Glutamatergic neuron (in vitro differentiated cells): ENCODE results near the gene SMARCE1. TPM values are rescaled to one million over a fixed set of nuclear protein-coding genes. Genes with fewer than 3 reads are reported as not detected.

Source experiments
- DNase-seq: peaks from one replicate; pipeline ENCODE4 v3.0.0; 2022
- H3K27ac Mint-ChIP-seq: one replicate; pipeline ENCODE4 v1.8.0; 2020; ENCODE audit warnings: mild to moderate bottlenecking, mixed read lengths, inconsistent platforms; ENCODE audit not compliant: unreplicated experiment
- H3K27me3 Mint-ChIP-seq: one replicate; pipeline ENCODE4 v1.8.0; 2020; ENCODE audit warnings: mild to moderate bottlenecking, moderate library complexity, mixed read lengths, inconsistent platforms; ENCODE audit not compliant: unreplicated experiment
- H3K36me3 Mint-ChIP-seq: one replicate; pipeline ENCODE4 v1.8.0; 2020; ENCODE audit warnings: mild to moderate bottlenecking, mixed read lengths, inconsistent platforms; ENCODE audit not compliant: unreplicated experiment
- H3K4me1 Mint-ChIP-seq: one replicate; pipeline ENCODE4 v1.8.0; 2020; ENCODE audit warnings: mild to moderate bottlenecking, low read depth, mixed read lengths, inconsistent platforms; ENCODE audit not compliant: unreplicated experiment
- H3K4me3 Mint-ChIP-seq: one replicate; pipeline ENCODE4 v1.8.0; 2020; ENCODE audit warnings: mild to moderate bottlenecking, mixed read lengths, inconsistent platforms; ENCODE audit not compliant: unreplicated experiment
- H3K9me3 Mint-ChIP-seq: one replicate; pipeline ENCODE4 v1.8.0; 2020; ENCODE audit warnings: mild to moderate bottlenecking, moderate library complexity, mixed read lengths, inconsistent platforms; ENCODE audit not compliant: unreplicated experiment
- total RNA-seq: library from RNA; stranded (reverse); fragmentation: NEBNext Ultra II Directional; extraction: Animal tissue kit (Norgen Biotek cat#: 25700); gene quantifications from one replicate; pipeline ENCODE4 v1.2.1, GENCODE V29; 2021; ENCODE audit not compliant: unreplicated experiment
- TF ChIP-seq, protein P1 (sequence below): fragments of 200-600 bp; sonication (generic); IDR thresholded peaks from one replicate; pipeline ENCODE4 v1.5.0; 2021; ENCODE audit not compliant: partially characterized antibody, unreplicated experiment

The SMARCE1 gene
- total RNA-seq, 1 donor from 2014 or later = 207 TPM

DNA sequence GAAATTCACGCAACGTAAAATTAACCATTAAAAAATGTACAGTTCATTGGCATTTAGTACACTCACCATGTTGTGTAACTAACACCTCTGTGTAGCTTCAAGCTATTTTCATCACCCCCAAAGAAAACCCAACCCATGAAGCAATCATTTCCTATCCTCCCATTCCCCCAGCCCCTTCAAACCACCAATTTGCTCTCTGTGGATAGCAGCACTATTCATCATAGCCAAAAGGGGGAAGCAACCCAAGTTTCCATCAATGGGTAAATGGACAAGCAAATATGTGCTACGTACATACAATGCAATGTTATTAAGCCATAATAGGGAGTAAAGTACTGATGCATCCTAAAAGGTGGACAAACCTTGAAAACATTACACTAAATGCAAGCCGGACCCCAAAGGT is 28.3 kb upstream of the SMARCE1 start:
- Mint-ChIP-seq H3K27me3 (no peaks in the 10 kb centered on the region), H3K27ac (no peak overlapping the region)

DNA sequence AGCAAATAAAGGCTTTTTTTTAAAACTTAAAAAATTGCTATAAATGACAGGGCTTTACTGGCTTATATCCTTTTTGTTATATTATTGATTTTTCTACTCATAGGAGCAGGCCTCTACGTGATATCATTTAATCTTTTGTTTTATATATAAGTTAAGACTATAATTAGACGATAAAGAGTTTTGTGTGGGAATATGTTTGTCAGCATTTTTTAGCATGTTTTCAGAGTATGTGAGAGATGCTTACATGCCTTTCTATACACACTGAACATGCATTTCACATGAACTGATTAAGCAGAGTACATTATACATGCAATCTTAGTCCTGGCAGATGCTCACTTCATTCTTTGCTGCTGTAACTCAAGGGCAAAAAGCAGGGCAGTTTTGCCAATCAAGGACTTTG is 25.0 kb upstream of the SMARCE1 start:
- TF ChIP-seq, protein P1, sequence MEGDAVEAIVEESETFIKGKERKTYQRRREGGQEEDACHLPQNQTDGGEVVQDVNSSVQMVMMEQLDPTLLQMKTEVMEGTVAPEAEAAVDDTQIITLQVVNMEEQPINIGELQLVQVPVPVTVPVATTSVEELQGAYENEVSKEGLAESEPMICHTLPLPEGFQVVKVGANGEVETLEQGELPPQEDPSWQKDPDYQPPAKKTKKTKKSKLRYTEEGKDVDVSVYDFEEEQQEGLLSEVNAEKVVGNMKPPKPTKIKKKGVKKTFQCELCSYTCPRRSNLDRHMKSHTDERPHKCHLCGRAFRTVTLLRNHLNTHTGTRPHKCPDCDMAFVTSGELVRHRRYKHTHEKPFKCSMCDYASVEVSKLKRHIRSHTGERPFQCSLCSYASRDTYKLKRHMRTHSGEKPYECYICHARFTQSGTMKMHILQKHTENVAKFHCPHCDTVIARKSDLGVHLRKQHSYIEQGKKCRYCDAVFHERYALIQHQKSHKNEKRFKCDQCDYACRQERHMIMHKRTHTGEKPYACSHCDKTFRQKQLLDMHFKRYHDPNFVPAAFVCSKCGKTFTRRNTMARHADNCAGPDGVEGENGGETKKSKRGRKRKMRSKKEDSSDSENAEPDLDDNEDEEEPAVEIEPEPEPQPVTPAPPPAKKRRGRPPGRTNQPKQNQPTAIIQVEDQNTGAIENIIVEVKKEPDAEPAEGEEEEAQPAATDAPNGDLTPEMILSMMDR = no peak
- Mint-ChIP-seq H3K9me3 (peaks cover 2% of the 10 kb centered on the region), H3K36me3 (no peaks in the 10 kb centered on the region), H3K4me1 (peaks cover 16% of the 10 kb centered on the region), H3K27ac (no peak overlapping the region), H3K4me3 (no peak overlapping the region), H3K27me3 (no peaks in the 10 kb centered on the region)
- DNase-seq = no peak

More for the DNA sequence above, 28.3 kb upstream of the SMARCE1 start:
- H3K9me3 Mint-ChIP-seq = no peaks in the 10 kb centered on the region
- H3K4me3 Mint-ChIP-seq = no peak overlapping the region
- TF ChIP-seq, protein P1 = no peak
- no peak for DNase-seq
- no peaks in the 10 kb centered on the region for H3K36me3 Mint-ChIP-seq
- peaks cover 12% of the 10 kb centered on the region for H3K4me1 Mint-ChIP-seq

DNA sequence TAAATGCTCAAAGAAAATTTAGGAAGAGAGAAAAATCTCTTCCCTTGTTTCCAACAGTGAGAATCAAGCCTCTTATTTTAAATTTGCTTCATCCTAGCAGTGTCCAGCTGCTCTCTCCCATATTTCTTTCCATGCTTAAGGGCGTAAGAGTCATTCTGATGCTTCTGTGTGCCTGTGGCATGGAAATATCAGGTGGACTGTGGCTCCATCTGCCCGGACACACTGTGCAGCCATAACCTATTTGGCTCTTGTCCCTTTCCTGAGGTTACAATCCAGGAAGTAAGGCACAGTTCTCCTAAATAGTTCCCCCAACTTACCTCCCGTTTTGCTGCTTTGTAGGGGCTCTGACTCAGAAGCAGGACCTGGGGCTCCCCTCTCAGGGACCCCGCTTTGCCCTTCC is 23.7 kb upstream of the SMARCE1 start:
- H3K9me3 Mint-ChIP-seq = peaks cover 2% of the 10 kb centered on the region
- TF ChIP-seq, protein P1 = no peak
- H3K4me3 Mint-ChIP-seq = no peak overlapping the region
- no peaks in the 10 kb centered on the region for H3K27me3 Mint-ChIP-seq
- H3K4me1 Mint-ChIP-seq = peaks cover 21% of the 10 kb centered on the region
- no peak for DNase-seq
- no peaks in the 10 kb centered on the region for H3K36me3 Mint-ChIP-seq
- H3K27ac Mint-ChIP-seq = peak overlapping the region; percentile 46

DNA sequence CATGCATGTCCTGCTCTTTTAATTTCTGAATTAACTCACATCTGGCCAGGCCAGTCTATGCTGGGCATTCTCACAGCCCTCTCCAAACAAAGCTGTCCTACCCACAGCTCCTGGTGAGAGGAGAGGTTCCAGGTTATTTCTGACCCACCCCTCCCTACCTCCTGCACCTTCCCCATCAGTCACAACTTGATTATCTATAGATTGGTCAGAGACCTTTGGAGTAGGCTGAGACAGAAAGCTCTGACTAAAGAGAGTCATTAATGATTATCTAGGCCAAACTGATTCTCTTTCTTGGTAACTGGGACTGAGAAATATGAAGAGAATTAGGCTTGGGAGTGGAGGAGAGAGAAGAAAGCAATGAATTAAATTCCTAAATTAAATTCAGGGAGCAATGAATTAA is 18.7 kb upstream of the SMARCE1 start:
- H3K4me1 Mint-ChIP-seq = peaks cover 22% of the 10 kb centered on the region
- no peaks in the 10 kb centered on the region for H3K36me3 Mint-ChIP-seq
- H3K4me3 Mint-ChIP-seq = peak overlapping the region; percentile 49
- H3K27ac Mint-ChIP-seq = peak overlapping the region; percentile 43
- peaks cover 5% of the 10 kb centered on the region for H3K9me3 Mint-ChIP-seq
- TF ChIP-seq, protein P1 = no peak
- no peaks in the 10 kb centered on the region for H3K27me3 Mint-ChIP-seq
- DNase-seq = no peak

DNA sequence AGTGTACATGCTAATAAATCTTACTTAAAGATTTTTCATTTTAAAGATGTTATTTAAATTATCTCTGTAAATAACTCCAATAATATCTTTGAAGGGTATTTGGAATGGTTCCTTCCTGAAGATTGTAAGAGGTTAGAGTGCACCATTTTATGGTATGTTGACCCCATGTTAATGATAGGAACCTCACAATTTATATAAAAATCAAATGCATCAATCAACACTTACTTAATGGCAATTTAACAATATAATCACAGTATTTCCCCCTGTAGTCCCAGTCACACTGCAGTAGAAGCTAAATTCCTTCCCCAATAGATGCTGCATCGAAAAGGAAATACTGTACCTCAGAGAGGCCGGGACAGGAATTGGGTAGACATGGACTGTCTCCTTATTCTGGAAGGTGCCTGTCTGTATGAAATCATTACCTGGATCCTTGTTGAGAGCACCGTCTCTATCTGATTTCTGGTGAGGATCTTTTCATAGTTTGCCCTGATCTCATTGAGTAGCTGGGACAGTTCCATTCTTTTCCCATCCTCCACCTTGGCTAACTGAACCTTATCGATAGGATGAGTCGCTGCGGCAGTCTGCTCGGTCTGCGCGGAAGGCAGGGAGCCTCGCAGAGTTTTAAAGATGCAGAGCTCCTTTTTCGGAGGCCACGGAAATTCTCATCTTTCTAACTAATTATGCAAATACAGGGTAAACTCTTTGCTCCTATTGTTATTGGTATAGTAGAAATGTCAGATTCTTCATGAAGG is 17.1 kb upstream of the SMARCE1 start, which contains the start of gene KRT222:
Gene KRT222, minus strand, starts transcription at position 596 of the 752 bp plus-strand sequence. Its CDS starts 78 bp downstream, at position 518.
- DNase-seq = peak; percentile 37
- no peaks in the 10 kb centered on the region for H3K27me3 Mint-ChIP-seq
- H3K4me3 Mint-ChIP-seq = peak within 1 kb of the TSS; percentile 75
- no peaks in the 10 kb centered on the region for H3K36me3 Mint-ChIP-seq
- peak within 1 kb of the TSS; percentile 40 for H3K27ac Mint-ChIP-seq
- peaks cover 22% of the 10 kb centered on the region for H3K4me1 Mint-ChIP-seq
- TF ChIP-seq, protein P1 = no peak
- H3K9me3 Mint-ChIP-seq = peaks cover 3% of the 10 kb centered on the region
